Lower leg skin (tissue), 3 donors: ENCODE measurements around the gene EPHA3.

Experiments
- POLR2A ChIP-seq, 2 donors: fragments of 450-650 bp; IDR thresholded peaks; one replicate each; pipeline ENCODE4 v1.6.1; 2016 to 2017; ENCODE audit warnings: antibody characterized with exemption in 2 of 2, mild to moderate bottlenecking in 1 of 2, moderate library complexity in 1 of 2
- TF ChIP-seq, protein P1 (sequence below), 3 donors: fragments of 450-650 bp; IDR thresholded peaks; one replicate each; pipeline ENCODE4 v1.5.1; 2016; ENCODE audit warnings: antibody characterized with exemption in 3 of 3, mild to moderate bottlenecking in 3 of 3, moderate library complexity in 2 of 3

DNA sequence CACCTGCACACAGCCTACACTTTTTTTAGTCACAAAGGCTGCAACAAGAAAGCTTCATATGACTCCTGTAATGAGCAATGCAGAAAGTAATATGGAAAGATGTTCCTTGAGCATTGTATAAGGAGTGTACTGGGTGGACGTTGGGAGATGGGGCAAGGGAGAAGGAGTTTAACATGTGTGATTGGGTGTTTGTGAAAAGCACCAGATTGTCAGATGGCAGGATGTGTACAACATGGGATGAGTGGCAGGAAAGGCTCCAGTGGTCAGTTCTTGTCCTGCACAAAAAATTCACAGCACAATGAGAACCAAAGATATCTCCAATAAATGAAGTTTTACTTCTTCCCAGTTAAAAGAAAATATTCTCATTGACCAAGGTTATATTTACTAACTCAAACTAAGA lies 255.1 kb downstream of the EPHA3 start:
- TF ChIP-seq POLR2A (IDR thresholded peaks at IDR 0.05) = no peak
- TF ChIP-seq, protein P1, sequence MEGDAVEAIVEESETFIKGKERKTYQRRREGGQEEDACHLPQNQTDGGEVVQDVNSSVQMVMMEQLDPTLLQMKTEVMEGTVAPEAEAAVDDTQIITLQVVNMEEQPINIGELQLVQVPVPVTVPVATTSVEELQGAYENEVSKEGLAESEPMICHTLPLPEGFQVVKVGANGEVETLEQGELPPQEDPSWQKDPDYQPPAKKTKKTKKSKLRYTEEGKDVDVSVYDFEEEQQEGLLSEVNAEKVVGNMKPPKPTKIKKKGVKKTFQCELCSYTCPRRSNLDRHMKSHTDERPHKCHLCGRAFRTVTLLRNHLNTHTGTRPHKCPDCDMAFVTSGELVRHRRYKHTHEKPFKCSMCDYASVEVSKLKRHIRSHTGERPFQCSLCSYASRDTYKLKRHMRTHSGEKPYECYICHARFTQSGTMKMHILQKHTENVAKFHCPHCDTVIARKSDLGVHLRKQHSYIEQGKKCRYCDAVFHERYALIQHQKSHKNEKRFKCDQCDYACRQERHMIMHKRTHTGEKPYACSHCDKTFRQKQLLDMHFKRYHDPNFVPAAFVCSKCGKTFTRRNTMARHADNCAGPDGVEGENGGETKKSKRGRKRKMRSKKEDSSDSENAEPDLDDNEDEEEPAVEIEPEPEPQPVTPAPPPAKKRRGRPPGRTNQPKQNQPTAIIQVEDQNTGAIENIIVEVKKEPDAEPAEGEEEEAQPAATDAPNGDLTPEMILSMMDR (IDR thresholded peaks at IDR 0.05) = no peak
